Stimulated activated CD4-positive, alpha-beta T cell treated with anti-CD3 and anti-CD28 coated beads, Interleukin-2, amount 100 ng/mL, for 4 hours (primary cell): ENCODE data around the gene GPR65.

Experiments
- DNase-seq: peaks from one replicate; pipeline ENCODE4 v3.0.0-alpha.2; 2020; ENCODE audit warnings: low read depth

Gene GPR65

GRCh38 chr14:88040146-88040545, 35.2 kb downstream of the GPR65 start:
- no peak for DNase-seq

DNA sequence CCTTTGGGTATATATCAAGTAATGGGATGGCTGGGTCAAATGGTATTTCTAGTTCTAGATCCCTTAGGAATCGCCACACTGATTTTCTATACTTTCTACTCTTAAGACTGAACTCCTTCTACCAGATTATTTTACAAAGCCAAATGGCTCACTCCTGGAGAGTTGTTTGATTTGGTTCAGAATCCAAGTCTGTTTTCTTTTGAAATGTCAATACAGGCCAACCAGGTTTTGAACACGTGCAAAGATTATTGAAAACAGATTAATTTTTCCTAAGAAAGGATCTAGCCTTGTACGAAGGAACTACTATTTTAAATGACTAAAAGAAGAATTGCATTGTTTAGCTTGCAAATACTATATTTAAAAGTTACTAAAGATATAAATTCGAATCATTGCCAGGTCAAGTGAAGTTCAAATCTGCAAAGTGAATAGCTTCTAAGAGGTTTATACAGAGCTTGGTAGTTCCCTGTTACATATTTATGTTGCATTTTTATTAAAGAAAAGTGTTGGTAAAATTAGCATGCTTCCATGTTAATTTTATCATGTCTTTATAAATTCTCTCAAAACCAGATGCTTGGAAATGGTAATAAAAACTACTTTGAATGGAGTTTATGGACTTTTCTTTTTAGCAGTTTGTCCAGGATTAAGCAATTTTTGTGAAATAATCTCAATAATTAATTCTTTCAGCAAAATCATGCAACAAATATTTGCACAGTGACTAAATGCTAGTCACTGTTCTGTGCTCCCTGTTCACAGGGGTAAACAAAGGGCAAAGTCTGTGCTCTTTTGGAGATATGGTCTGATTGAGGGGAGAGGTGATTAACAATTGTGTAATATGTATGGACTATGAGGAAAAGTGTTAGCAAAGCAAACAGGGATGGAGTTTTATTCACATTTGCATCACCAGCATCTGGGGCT, 38.9 kb downstream of the GPR65 start:
- DNase-seq, result no peak

- no peak for DNase-seq
Measured at GRCh38 chr14:88044444-88044758, 39.5 kb downstream of the GPR65 start.

GRCh38 chr14:88044776-88045446, 40.0 kb downstream of the GPR65 start:
- no peak for DNase-seq

DNA sequence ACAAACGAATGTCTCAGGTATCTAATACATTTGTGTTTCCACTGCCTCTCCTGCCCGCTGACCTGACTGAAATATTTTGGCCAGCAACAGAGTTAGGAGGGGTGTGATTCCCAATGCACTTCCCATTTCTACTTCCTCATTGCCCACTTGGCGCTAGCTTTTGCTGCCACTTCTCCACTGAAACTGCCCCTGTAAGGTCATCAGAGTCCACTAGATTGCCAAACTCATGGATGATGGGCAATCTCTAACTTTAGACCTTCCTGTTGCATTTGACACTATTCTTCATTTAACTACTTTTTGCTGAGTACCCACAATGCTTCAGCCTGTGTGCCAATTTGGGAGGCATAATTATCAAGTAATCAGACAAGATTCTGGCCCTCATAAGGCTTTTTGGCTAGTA, 40.8 kb downstream of the GPR65 start:
- DNase-seq, result no peak

GRCh38 chr14:88048351-88048750, 43.4 kb downstream of the GPR65 start:
- DNase-seq, result no peak

DNA sequence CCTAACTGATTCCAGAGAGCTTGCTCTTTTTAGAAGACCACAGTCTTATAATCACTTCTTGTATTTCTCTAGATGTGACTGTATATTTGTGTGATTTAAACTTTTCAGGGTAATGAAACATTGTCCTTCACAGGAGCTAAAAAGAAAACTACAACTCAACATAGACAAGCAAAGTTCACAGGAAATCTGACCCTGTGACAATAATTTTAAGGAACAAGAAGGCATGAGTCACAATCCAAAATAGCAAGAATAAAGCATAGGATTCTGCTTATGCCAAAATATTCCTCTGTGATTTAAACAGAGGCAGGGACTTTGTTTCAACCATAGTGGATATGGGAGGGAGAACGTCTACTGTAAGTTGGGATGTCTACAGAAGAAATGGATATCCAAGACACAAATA, 44.3 kb downstream of the GPR65 start:
- no peak for DNase-seq

- DNase-seq, result no peak
Measured at GRCh38 chr14:88049936-88050335, 45.0 kb downstream of the GPR65 start.

DNA sequence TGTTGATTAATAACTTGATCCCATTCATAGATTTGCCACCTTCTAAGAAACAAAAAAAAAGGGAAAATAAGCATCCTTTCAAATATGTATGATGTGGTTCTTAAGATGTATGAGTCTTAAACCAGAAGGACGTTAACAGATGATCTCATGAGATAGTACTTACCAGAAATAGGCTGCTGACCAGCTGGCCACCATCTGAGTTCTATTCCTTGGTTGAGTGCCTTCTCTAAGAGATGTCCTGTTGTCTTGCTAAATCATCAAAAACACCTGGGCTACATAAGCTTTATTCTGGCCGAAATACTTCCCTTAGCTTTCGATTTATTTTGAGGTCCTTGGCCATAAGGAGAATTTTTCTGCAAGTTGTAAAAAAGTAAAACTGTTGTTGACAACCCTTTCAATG, 55.6 kb downstream of the GPR65 start:
- DNase-seq, result no peak

GRCh38 chr14:88063811-88064210, 58.9 kb downstream of the GPR65 start:
- no peak for DNase-seq
